Measurements from ENCODE around the gene PRAMEF14.
"Not testable (repeated sequence)": the region's sequence is repeated elsewhere in the genome, so short reads cannot be mapped to it uniquely, and the experiment has no call there.

PRAMEF14 gene

GRCh38 chr1:13297216-13297931 lies 49.6 kb downstream of the PRAMEF14 start:
- not testable (repeated sequence) for H3K4me3 ChIP-seq (ENCODE audit: low read length)

More at GRCh38 chr1:13297216-13297931, 49.6 kb downstream of the PRAMEF14 start:
- DNase-seq (ENCODE audit: low read depth): not testable (repeated sequence)

Measured in retinal pigment epithelial cell (primary cell).